GM12875 (cell line): Measurements from ENCODE around the gene DLG1.

ENCODE experiments used
- H3K4me3 ChIP-seq: one replicate; pipeline ENCODE4 v1.5.1; 2011; ENCODE audit warnings: low read depth, low read length, control low read depth
- CTCF ChIP-seq: IDR thresholded peaks from 2 replicates; pipeline ENCODE4 v1.5.1; 2011; ENCODE audit warnings: low read depth, mild to moderate bottlenecking, control low read depth, inconsistent platforms, low read length, moderate library complexity, borderline replicate concordance; ENCODE audit not compliant: insufficient read depth

Gene DLG1

GRCh38 chr3:197298341-197298944 lies at the start of gene DLG1:
TSS of gene DLG1 (minus strand) at chr3:197298612. CDS start at chr3:197297204, 1,408 bp downstream.
- no peak for TF ChIP-seq CTCF
- H3K4me3 ChIP-seq: peak within 1 kb of the TSS; percentile 91

DNA sequence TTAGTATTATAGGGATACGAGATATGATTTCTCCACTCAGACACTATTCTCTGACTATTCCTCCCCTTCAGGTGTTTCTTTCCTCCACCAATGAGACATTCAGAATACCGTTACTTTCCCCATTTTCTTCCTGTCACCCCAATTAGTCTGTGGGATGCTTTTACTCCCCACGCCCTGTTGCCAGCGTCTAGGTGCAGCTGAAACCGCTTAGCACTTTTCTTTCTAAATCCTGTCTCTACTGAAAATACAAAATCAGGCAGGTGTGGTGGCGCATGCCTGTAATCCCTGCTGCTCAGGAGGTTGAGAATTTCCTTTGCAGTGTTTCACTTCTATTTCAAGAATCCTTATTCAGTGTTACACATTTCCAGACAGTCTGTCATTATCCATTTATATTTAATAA lies 49.6 kb upstream of the DLG1 start:
- H3K4me3 ChIP-seq: no peak overlapping the region
- TF ChIP-seq CTCF: no peak

- H3K4me3 ChIP-seq: no peak overlapping the region
- no peak for TF ChIP-seq CTCF
Measured at GRCh38 chr3:197345390-197345789, 47.0 kb upstream of the DLG1 start.

- no peak overlapping the region for H3K4me3 ChIP-seq
- no peak for TF ChIP-seq CTCF
Measured at GRCh38 chr3:197344582-197345318, 46.3 kb upstream of the DLG1 start.

- H3K4me3 ChIP-seq: no peak overlapping the region
- TF ChIP-seq CTCF: no peak
Measured at GRCh38 chr3:197343656-197344408, 45.4 kb upstream of the DLG1 start.

DNA sequence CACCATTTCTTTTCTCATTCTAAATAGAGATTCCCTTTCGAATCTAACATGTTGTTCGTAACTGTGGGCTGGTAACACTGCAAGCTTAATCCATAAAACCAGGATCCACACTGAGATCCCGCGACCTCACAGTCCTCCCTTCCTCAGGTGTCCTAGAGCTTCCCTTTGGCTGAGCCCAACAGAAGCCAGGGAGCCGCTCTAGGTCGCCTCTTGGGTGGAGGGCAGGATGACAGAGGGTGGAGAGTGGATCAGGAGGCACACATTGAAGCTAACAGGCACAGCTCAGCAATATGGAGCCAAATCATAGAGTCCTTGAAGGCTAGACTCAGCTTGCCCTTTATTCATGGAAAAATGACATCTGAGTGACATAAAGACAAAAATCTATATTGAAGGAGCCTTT lies 44.7 kb upstream of the DLG1 start:
- no peak for TF ChIP-seq CTCF
- H3K4me3 ChIP-seq: no peak overlapping the region
